GM23248 (cell line): ENCODE data around the gene DLG2. TPM values are rescaled to one million over a fixed set of nuclear protein-coding genes. Genes with fewer than 3 reads are reported as not detected.

ENCODE experiments used
- DNase-seq: peaks from one replicate; pipeline ENCODE4 v3.0.0-alpha.2; 2015
- H2AFZ ChIP-seq: fragments of 200-600 bp; sonication (generic); 2 replicates; pipeline ENCODE4 v1.6.1; 2016; ENCODE audit warnings: antibody characterized with exemption
- H3F3A ChIP-seq: fragments of 200-600 bp; sonication (generic); 2 replicates; pipeline ENCODE4 v1.6.1; 2016; ENCODE audit warnings: mild to moderate bottlenecking, antibody characterized with exemption, mixed run types; ENCODE audit not compliant: insufficient read depth
- H3K27ac ChIP-seq: fragments of 200-600 bp; sonication (generic); 2 replicates; pipeline ENCODE4 v1.5.1; 2016; ENCODE audit warnings: mild to moderate bottlenecking
- H3K27me3 ChIP-seq: fragments of 200-600 bp; sonication (generic); replicated peaks from 2 replicates; pipeline ENCODE4 v1.6.1; 2016; ENCODE audit warnings: mild to moderate bottlenecking; ENCODE audit not compliant: insufficient read depth
- H3K36me3 ChIP-seq: fragments of 200-600 bp; sonication (generic); 2 replicates; pipeline ENCODE4 v1.6.1; 2016; ENCODE audit warnings: low read depth, mild to moderate bottlenecking
- H3K4me1 ChIP-seq: fragments of 200-600 bp; sonication (generic); 2 replicates; pipeline ENCODE4 v1.6.1; 2016; ENCODE audit warnings: mild to moderate bottlenecking; ENCODE audit not compliant: insufficient read depth
- H3K4me2 ChIP-seq: fragments of 200-600 bp; sonication (generic); one replicate; pipeline ENCODE4 v1.6.1; 2016; ENCODE audit warnings: mild to moderate bottlenecking; ENCODE audit not compliant: unreplicated experiment
- H3K4me3 ChIP-seq: fragments of 200-600 bp; sonication (generic); 2 replicates; pipeline ENCODE4 v1.5.1; 2016; ENCODE audit warnings: mild to moderate bottlenecking
- H3K79me2 ChIP-seq: fragments of 200-600 bp; sonication (generic); 2 replicates; pipeline ENCODE4 v1.6.1; 2016; ENCODE audit warnings: mild to moderate bottlenecking; ENCODE audit not compliant: insufficient read depth
- H3K9ac ChIP-seq: fragments of 200-600 bp; sonication (generic); 2 replicates; pipeline ENCODE4 v1.6.1; 2016; ENCODE audit warnings: mild to moderate bottlenecking
- H3K9me2 ChIP-seq: fragments of 200-600 bp; sonication (generic); 2 replicates; pipeline ENCODE4 v1.6.1; 2016; ENCODE audit warnings: mixed run types, mild to moderate bottlenecking, moderate library complexity; ENCODE audit not compliant: insufficient read depth
- H3K9me3 ChIP-seq: fragments of 200-600 bp; sonication (generic); one replicate; pipeline ENCODE4 v1.6.1; 2017; ENCODE audit warnings: low read depth
- H4K20me1 ChIP-seq: fragments of 200-600 bp; sonication (generic); 2 replicates; pipeline ENCODE4 v1.6.0; 2016; ENCODE audit not compliant: insufficient read depth
- EZH2 ChIP-seq: fragments of 200-600 bp; sonication (generic); IDR thresholded peaks from 2 replicates; pipeline ENCODE4 v1.6.1; 2018; ENCODE audit warnings: antibody characterized with exemption, mild to moderate bottlenecking; ENCODE audit not compliant: insufficient read depth, poor library complexity, severe bottlenecking
- EZH2phosphoT487 ChIP-seq: fragments of 200-600 bp; sonication (generic); IDR thresholded peaks from 2 replicates; pipeline ENCODE4 v1.6.1; 2018; ENCODE audit warnings: antibody characterized with exemption, moderate library complexity, mild to moderate bottlenecking, low read depth; ENCODE audit not compliant: insufficient read depth
- WGBS, 2 experiments: methylation state at CpG; one replicate each; pipeline ENCODE4 v1.1.6; 2015 to 2017; ENCODE audit warnings: low lambda C conversion rate in 2 of 2, low coverage in 1 of 2; ENCODE audit errors: missing lambda C conversion rate in 2 of 2; 5-methylcytosine and 5-hydroxymethylcytosine counted together
- in situ Hi-C: fragments of 300-500 bp; cut with MboI; formaldehyde crosslinking; loops from 2 replicates; pipeline ENCODE4 v1.15.0; 2020
- polyA plus RNA-seq: library from polyadenylated mRNA; unstranded; fragments of >200 nt; fragmentation: Nextera tagmentation; extraction: Ambion mirVana; gene quantifications from 2 replicates; pipeline ENCODE4 v1.2.1, GENCODE V29; 2016
- total RNA-seq: library from RNA; depleted of rRNA; stranded (reverse); fragments of >200 nt; shearing (Covaris generic); gene quantifications from 2 replicates; pipeline ENCODE4 v1.2.3, GENCODE V29; 2014

The DLG2 gene
- total and polyA plus RNA-seq, 2 experiments from 2014 or later, result 1.1 to 1.7 TPM

GRCh38 chr11:85423794-85424193, 203.3 kb downstream of the DLG2 start:
- Histone ChIP-seq H3K27me3 (no peaks in the 10 kb centered on the region), H3K79me2 (no peaks in the 10 kb centered on the region), H3K9ac (no peak overlapping the region), H3K4me3 (no peak overlapping the region), H3K4me1 (no peaks in the 10 kb centered on the region), H3K27ac (no peak overlapping the region), H3K36me3 (no peaks in the 10 kb centered on the region), H3K4me2 (no peak overlapping the region), H3K9me3 (no peaks in the 10 kb centered on the region), H3K9me2 (no peaks in the 10 kb centered on the region), H4K20me1 (no peaks in the 10 kb centered on the region), H3F3A (no peaks in the 10 kb centered on the region), H2AFZ (no peak overlapping the region)
- TF ChIP-seq EZH2phosphoT487, result no peak
- TF ChIP-seq EZH2, result no peak
- 14 to 34% methylated on average over 3 of the region's 3 CpGs for WGBS, 2 experiments
- in situ Hi-C loops, result no loop called here
- DNase-seq, result no peak

GRCh38 chr11:85423316-85423715, 203.8 kb downstream of the DLG2 start:
- WGBS, 2 experiments, result 36 to 38% methylated on average over 1 of the region's 1 CpG
- TF ChIP-seq EZH2phosphoT487 (no peak), EZH2 (no peak)
- no peaks in the 10 kb centered on the region for H3K79me2 ChIP-seq

DNA sequence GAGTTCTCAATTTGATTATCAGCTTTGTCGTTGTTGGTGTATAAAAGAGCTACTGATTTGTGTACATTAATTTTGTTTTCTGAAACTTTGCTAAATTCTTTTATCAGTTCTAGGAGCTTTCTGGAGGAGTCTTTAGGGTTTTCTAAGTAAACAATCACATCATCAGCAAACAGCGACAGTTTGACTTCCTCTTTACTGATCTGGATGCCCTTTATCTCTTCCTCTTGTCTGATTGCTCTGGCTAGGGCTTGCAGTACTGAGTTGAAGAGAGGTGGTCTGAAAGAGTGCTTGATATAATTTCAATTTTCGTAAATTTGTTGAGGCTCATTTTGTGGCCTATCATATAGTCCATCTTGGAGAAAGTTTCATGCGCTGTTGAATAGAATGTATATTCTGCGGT, 213.0 kb downstream of the DLG2 start:
- in situ Hi-C loops, result no loop called here
- H3K27ac ChIP-seq, result no peak overlapping the region
- no peaks in the 10 kb centered on the region for H3F3A ChIP-seq
- H3K4me2 ChIP-seq, result no peak overlapping the region
- no peaks in the 10 kb centered on the region for H3K36me3 ChIP-seq
- H3K9me3 ChIP-seq, result no peaks in the 10 kb centered on the region
- DNase-seq, result no peak
- no peak overlapping the region for H3K9ac ChIP-seq
- TF ChIP-seq EZH2 (no peak), EZH2phosphoT487 (no peak)
- H4K20me1 ChIP-seq, result no peaks in the 10 kb centered on the region
- no peaks in the 10 kb centered on the region for H3K4me1 ChIP-seq
- no peaks in the 10 kb centered on the region for H3K9me2 ChIP-seq
- no peaks in the 10 kb centered on the region for H3K27me3 ChIP-seq
- no peaks in the 10 kb centered on the region for H3K79me2 ChIP-seq
- no peak overlapping the region for H3K4me3 ChIP-seq
- WGBS, 2 experiments, result 61 to 65% methylated on average over 5 of the region's 5 CpGs
- no peak overlapping the region for H2AFZ ChIP-seq

More at GRCh38 chr11:85423316-85423715, 203.8 kb downstream of the DLG2 start:
- Histone ChIP-seq H3K9ac (no peak overlapping the region), H2AFZ (no peak overlapping the region), H3K27ac (no peak overlapping the region), H3K36me3 (no peaks in the 10 kb centered on the region), H3K4me1 (no peaks in the 10 kb centered on the region), H3F3A (no peaks in the 10 kb centered on the region), H3K27me3 (no peaks in the 10 kb centered on the region), H3K9me3 (no peaks in the 10 kb centered on the region), H4K20me1 (no peaks in the 10 kb centered on the region), H3K4me2 (no peak overlapping the region), H3K9me2 (no peaks in the 10 kb centered on the region), H3K4me3 (no peak overlapping the region)
- in situ Hi-C loops, result no loop called here
- no peak for DNase-seq

DNA sequence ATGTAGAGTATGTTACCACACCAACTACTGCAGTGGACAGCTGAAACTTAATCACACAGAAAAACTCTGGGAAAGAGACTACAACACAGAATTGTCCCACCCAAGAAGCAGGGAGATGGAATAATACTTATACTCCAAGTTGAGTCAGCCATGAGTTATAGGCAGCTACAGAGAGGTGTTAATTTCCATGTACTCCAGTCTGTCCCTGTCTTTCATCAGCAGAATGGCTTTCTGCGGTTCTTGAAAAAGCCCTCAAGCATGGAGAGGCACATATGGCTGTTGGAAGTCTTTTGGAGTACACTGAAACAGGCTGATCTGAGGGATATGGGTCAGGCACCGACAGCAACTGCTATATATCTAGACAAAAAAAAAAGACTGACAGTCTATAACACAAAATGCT, 219.5 kb downstream of the DLG2 start:
- 6% methylated on average over 2 of the region's 2 CpGs for WGBS, 2 experiments
- Histone ChIP-seq H3K79me2 (no peaks in the 10 kb centered on the region), H3K36me3 (no peaks in the 10 kb centered on the region), H3K9ac (no peak overlapping the region), H3K9me2 (no peaks in the 10 kb centered on the region), H2AFZ (no peak overlapping the region), H3K4me1 (no peaks in the 10 kb centered on the region), H3K27me3 (no peaks in the 10 kb centered on the region), H3K4me2 (no peak overlapping the region), H3K9me3 (no peaks in the 10 kb centered on the region), H3K4me3 (no peak overlapping the region), H4K20me1 (no peaks in the 10 kb centered on the region), H3K27ac (no peak overlapping the region), H3F3A (no peaks in the 10 kb centered on the region)
- no peak for DNase-seq
- TF ChIP-seq EZH2, result no peak
- no peak for TF ChIP-seq EZH2phosphoT487
- in situ Hi-C loops, result no loop called here

DNA sequence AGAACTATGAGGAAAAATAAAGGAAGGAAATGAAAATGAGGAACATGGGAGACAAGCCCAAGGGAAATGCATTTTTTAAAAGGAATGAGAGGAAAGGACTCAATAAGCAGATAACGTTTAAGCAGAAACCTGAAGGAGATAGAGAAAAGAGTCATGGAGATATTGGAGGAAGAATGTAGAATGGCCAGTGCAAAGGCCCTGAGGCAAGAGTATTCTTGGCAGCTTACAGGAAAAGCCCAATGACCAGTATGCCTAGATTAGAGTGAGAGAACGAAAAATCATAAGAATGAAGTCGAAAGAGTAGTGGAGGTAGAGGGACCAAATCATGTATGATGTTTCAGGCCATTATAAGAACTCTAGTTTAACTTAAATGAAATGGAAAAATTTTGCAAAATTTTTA, 220.3 kb downstream of the DLG2 start:
- TF ChIP-seq EZH2phosphoT487 (no peak), EZH2 (no peak)
- H3K4me3 ChIP-seq, result no peak overlapping the region
- H2AFZ ChIP-seq, result no peak overlapping the region
- H3K79me2 ChIP-seq, result no peaks in the 10 kb centered on the region
- H3K27me3 ChIP-seq, result no peaks in the 10 kb centered on the region
- no peak overlapping the region for H3K9ac ChIP-seq
- no peaks in the 10 kb centered on the region for H3K9me3 ChIP-seq
- H3K4me1 ChIP-seq, result no peaks in the 10 kb centered on the region
- no peaks in the 10 kb centered on the region for H3F3A ChIP-seq
- H3K4me2 ChIP-seq, result no peak overlapping the region
- no peaks in the 10 kb centered on the region for H4K20me1 ChIP-seq
- 28 to 35% methylated on average over 3 of the region's 3 CpGs for WGBS, 2 experiments
- H3K27ac ChIP-seq, result no peak overlapping the region
- in situ Hi-C loops, result no loop called here
- DNase-seq, result no peak
- no peaks in the 10 kb centered on the region for H3K9me2 ChIP-seq
- H3K36me3 ChIP-seq, result no peaks in the 10 kb centered on the region
